Natural killer cell (primary cell): ENCODE results near the gene FANCI. TPM values are rescaled to one million over a fixed set of nuclear protein-coding genes. Genes with fewer than 3 reads are reported as not detected.

Source experiments
- ATAC-seq, 3 donors: fragments of 150-1000 bp in 2 of 3; fragments of 200-7000 bp in 1 of 3; cut with Tn5 transposase; 1 replicate in 1 of 3; 2 replicates in 2 of 3; pipeline ENCODE4 v1.10.0; 2021; ENCODE audit warnings: mild to moderate bottlenecking in 2 of 3, moderate library complexity in 2 of 3
- DNase-seq, 2 donors: peaks; one replicate each; pipeline versions ENCODE4 v3.0.0 to v3.0.0-alpha.2; 2013 to 2021; ENCODE audit warnings: mixed read lengths in 1 of 2
- H3K27ac ChIP-seq: one replicate; pipeline ENCODE4 v1.5.1; 2013; ENCODE audit warnings: mild to moderate bottlenecking, low read length
- H3K27me3 ChIP-seq: one replicate; pipeline ENCODE4 v1.6.1; 2013; ENCODE audit warnings: low read length; ENCODE audit not compliant: control insufficient read depth, insufficient read depth
- H3K36me3 ChIP-seq: one replicate; pipeline ENCODE4 v1.6.1; 2013; ENCODE audit warnings: low read length; ENCODE audit not compliant: control insufficient read depth, insufficient read depth
- H3K4me1 ChIP-seq: one replicate; pipeline ENCODE4 v1.6.1; 2013; ENCODE audit warnings: low read length; ENCODE audit not compliant: control insufficient read depth, insufficient read depth
- H3K4me3 ChIP-seq: one replicate; pipeline ENCODE4 v1.5.1; 2013; ENCODE audit warnings: low read length
- H3K9me3 ChIP-seq: one replicate; pipeline ENCODE4 v1.6.1; 2013; ENCODE audit warnings: low read length; ENCODE audit not compliant: control insufficient read depth, insufficient read depth
- H3K27ac Mint-ChIP-seq, 2 donors: one replicate each; pipeline ENCODE4 v1.8.0; 2022; ENCODE audit warnings: mild to moderate bottlenecking in 2 of 2, mixed read lengths in 2 of 2, moderate library complexity in 1 of 2
- H3K27me3 Mint-ChIP-seq, 2 donors: one replicate each; pipeline ENCODE4 v1.8.0; 2022; ENCODE audit warnings: low read depth in 2 of 2, mixed read lengths in 2 of 2
- H3K36me3 Mint-ChIP-seq: one replicate; pipeline ENCODE4 v1.8.0; 2022; ENCODE audit warnings: mixed read lengths
- H3K4me1 Mint-ChIP-seq, 2 donors: one replicate each; pipeline ENCODE4 v1.8.0; 2022; ENCODE audit warnings: mixed read lengths in 2 of 2
- H3K4me3 Mint-ChIP-seq: one replicate; pipeline ENCODE4 v1.8.0; 2022; ENCODE audit warnings: mild to moderate bottlenecking, moderate library complexity, mixed read lengths
- H3K9me3 Mint-ChIP-seq, 2 donors: one replicate each; pipeline ENCODE4 v1.8.0; 2022; ENCODE audit warnings: mixed read lengths in 2 of 2
- CTCF ChIP-seq: fragments of 200-600 bp; IDR thresholded peaks from one replicate; pipeline ENCODE4 v1.8.0; 2022; ENCODE audit warnings: antibody characterized with exemption
- WGBS: methylation state at CpG from one replicate; pipeline ENCODE4 v1.1.7; 2013; ENCODE audit warnings: missing lambda C conversion rate; ENCODE audit not compliant: insufficient coverage; 5-methylcytosine and 5-hydroxymethylcytosine counted together
- intact Hi-C: fragments of 100-400 bp; cut with micrococcal nuclease; formaldehyde crosslinking; loops from one replicate; pipeline ENCODE4 v1.14.2; 2022
- total RNA-seq, 4 donors: library from RNA; stranded (reverse); fragments of 120-200 nt in 1 of 4; gene quantifications; one replicate each; pipeline versions ENCODE4 v1.2.3 to v1.2.4, GENCODE V29; 2013 to 2022

FANCI gene
- total RNA-seq, 3 donors from 2014 or later (not counting 1 experiment from before 2014, with no cell fraction given) = 22.3 to 27.9 (median 22.7) TPM

GRCh38 chr15:89305395-89305794, 61.6 kb downstream of the FANCI start:
- Histone ChIP-seq H3K27ac (no peak overlapping the region), H3K36me3 (peaks cover 8% of the 10 kb centered on the region), H3K27me3 (no peaks in the 10 kb centered on the region), H3K4me1 (no peaks in the 10 kb centered on the region), H3K4me3 (no peak overlapping the region), H3K9me3 (no peaks in the 10 kb centered on the region)
- H3K36me3 Mint-ChIP-seq = no peaks in the 10 kb centered on the region
- no peak for TF ChIP-seq CTCF
- ATAC-seq (no peak), DNase-seq (no peak)
- H3K4me1 Mint-ChIP-seq = peaks cover 2 to 4% of the 10 kb centered on the region in 2 donors
- no peak overlapping the region for H3K27ac Mint-ChIP-seq
- H3K4me3 Mint-ChIP-seq = no peak overlapping the region
- no peaks in the 10 kb centered on the region for H3K27me3 Mint-ChIP-seq
- 95% methylated on average over 3 of the region's 3 CpGs for WGBS
- intact Hi-C loops = no loop called here
- H3K9me3 Mint-ChIP-seq = no peaks in the 10 kb centered on the region

DNA sequence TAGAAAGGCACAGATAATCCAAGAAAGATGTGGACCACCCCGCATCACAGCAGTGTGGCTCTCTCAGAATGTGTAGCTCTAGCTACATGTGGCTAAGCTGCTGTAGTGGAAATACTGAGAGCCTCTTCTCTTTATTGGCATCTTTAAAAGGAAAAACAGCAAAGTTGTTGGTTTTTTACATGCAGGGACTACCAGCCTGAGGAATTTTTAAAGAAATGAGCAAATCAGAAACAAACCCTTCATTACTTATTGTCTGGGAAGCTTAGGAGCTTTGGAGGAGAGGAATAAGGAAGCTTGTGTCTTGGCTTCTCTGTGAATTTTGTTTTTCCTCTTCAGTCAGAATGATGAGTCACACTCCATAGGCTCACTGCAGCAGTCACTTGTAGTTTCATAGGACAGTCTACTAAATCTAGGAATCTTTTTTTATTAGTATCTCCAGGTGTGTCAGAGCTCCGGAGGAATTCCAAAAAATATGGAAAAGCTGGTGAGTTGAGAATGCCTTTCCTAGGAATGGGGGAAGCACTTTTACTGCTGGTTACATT, 63.3 kb downstream of the FANCI start:
- Histone ChIP-seq H3K4me3 (no peak overlapping the region), H3K9me3 (no peaks in the 10 kb centered on the region), H3K4me1 (no peaks in the 10 kb centered on the region), H3K27me3 (no peaks in the 10 kb centered on the region), H3K36me3 (peaks cover 5% of the 10 kb centered on the region), H3K27ac (no peak overlapping the region)
- Mint-ChIP-seq H3K9me3 (no peaks in the 10 kb centered on the region), H3K27me3 (no peaks in the 10 kb centered on the region), H3K4me3 (no peak overlapping the region), H3K27ac (no peak overlapping the region), H3K4me1 (peaks cover 4 to 7% of the 10 kb centered on the region in 2 donors), H3K36me3 (no peaks in the 10 kb centered on the region)
- DNase-seq (no peak), ATAC-seq (no peak)
- no peak for TF ChIP-seq CTCF
- intact Hi-C loops = no loop called here
- 100% methylated on average over 2 of the region's 2 CpGs for WGBS

GRCh38 chr15:89307791-89308190, 64.0 kb downstream of the FANCI start:
- Histone ChIP-seq H3K9me3 (no peaks in the 10 kb centered on the region), H3K36me3 (peaks cover 7% of the 10 kb centered on the region), H3K4me3 (no peak overlapping the region), H3K4me1 (no peaks in the 10 kb centered on the region), H3K27me3 (no peaks in the 10 kb centered on the region), H3K27ac (no peak overlapping the region)
- Mint-ChIP-seq H3K27me3 (no peaks in the 10 kb centered on the region), H3K4me3 (no peak overlapping the region), H3K36me3 (no peaks in the 10 kb centered on the region), H3K9me3 (no peaks in the 10 kb centered on the region), H3K4me1 (peaks cover 4 to 7% of the 10 kb centered on the region in 2 donors), H3K27ac (no peak overlapping the region)
- WGBS = 94% methylated on average over 2 of the region's 2 CpGs
- no peak for DNase-seq
- TF ChIP-seq CTCF = no peak
- ATAC-seq = no peak
- intact Hi-C loops = no loop called here

DNA sequence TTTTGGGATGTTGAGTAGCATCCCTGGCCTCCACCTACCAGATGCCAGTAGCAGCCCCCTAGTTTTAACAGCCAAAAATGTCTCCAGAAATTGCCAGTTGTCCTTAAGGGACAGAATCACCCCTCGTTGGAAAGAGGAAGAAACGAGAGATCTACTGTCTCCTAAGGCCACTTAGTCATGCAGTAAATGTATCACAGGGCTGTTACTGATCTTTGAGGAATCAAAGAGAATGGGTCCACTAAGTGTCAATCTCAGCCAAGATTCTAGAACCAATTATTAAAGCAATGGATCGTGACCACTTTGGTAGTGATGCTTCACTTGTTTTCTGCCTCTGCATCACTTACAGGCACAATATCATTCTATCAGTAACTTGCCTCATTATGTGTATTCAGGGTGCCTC, 64.5 kb downstream of the FANCI start:
- no peaks in the 10 kb centered on the region for H3K36me3 Mint-ChIP-seq
- Histone ChIP-seq H3K36me3 (peaks cover 9% of the 10 kb centered on the region), H3K4me1 (no peaks in the 10 kb centered on the region), H3K9me3 (no peaks in the 10 kb centered on the region), H3K4me3 (no peak overlapping the region), H3K27ac (no peak overlapping the region), H3K27me3 (no peaks in the 10 kb centered on the region)
- ATAC-seq (no peak), DNase-seq (no peak)
- H3K27me3 Mint-ChIP-seq = no peaks in the 10 kb centered on the region
- H3K4me3 Mint-ChIP-seq = no peak overlapping the region
- TF ChIP-seq CTCF = no peak
- peaks cover 4 to 7% of the 10 kb centered on the region in 2 donors for H3K4me1 Mint-ChIP-seq
- intact Hi-C loops = no loop called here
- 95% methylated on average over 2 of the region's 3 CpGs for WGBS
- no peaks in the 10 kb centered on the region for H3K9me3 Mint-ChIP-seq
- H3K27ac Mint-ChIP-seq = no peak overlapping the region
